Keratinocyte (primary cell): ENCODE measurements around the gene CENPU.
"Not testable (repeated sequence)": the region's sequence is repeated elsewhere in the genome, so short reads cannot be mapped to it uniquely, and the experiment has no call there.

ENCODE experiments used
- EZH2 ChIP-seq: IDR thresholded peaks from one replicate; pipeline ENCODE4 v1.6.1; 2012; ENCODE audit warnings: inconsistent platforms, mild to moderate bottlenecking, low read length, moderate library complexity
- TF ChIP-seq, protein P1 (sequence below), 3 experiments: IDR thresholded peaks in 1 of 3; conservative IDR thresholded peaks in 1 of 3; optimal IDR thresholded peaks in 1 of 3; 2 replicates in 2 of 3; 3 replicates in 1 of 3; pipeline versions ENCODE3 to v1.5.1; 2011; ENCODE audit warnings: low read length in 3 of 3, mild to moderate bottlenecking in 3 of 3, moderate library complexity in 2 of 3, control low read depth in 1 of 3, inconsistent platforms in 1 of 3; ENCODE audit not compliant: insufficient read depth in 2 of 3; ENCODE audit errors: extremely low read depth in 1 of 3

DNA sequence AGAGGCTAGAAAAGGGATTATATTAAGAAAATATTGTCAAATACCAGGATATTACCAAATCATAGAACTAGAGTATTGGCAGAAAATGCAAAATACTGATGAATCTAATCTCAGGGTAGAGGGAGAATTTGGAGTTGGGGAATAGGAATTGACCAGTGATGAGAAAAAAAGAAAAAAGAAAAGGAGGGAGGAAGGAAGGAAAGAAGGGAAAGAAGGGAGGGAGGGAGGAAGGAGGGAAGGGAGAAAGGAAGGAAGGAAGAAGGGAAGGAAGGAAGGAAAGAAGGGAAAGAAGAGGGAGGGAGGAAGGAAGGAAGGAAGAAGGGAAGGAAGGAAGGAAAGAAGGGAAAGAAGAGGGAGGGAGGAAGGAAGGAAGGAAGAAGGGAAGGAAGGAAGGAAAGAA, 81.2 kb downstream of the CENPU start:
- TF ChIP-seq, protein P1, sequence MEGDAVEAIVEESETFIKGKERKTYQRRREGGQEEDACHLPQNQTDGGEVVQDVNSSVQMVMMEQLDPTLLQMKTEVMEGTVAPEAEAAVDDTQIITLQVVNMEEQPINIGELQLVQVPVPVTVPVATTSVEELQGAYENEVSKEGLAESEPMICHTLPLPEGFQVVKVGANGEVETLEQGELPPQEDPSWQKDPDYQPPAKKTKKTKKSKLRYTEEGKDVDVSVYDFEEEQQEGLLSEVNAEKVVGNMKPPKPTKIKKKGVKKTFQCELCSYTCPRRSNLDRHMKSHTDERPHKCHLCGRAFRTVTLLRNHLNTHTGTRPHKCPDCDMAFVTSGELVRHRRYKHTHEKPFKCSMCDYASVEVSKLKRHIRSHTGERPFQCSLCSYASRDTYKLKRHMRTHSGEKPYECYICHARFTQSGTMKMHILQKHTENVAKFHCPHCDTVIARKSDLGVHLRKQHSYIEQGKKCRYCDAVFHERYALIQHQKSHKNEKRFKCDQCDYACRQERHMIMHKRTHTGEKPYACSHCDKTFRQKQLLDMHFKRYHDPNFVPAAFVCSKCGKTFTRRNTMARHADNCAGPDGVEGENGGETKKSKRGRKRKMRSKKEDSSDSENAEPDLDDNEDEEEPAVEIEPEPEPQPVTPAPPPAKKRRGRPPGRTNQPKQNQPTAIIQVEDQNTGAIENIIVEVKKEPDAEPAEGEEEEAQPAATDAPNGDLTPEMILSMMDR (optimal IDR thresholded peaks at IDR 0.05 in 1 of 3, IDR thresholded peaks at IDR 0.05 in 1 of 3, conservative IDR thresholded peaks at IDR 0.05 in 1 of 3; ENCODE audit: extremely low read depth in 1 of 3, insufficient read depth in 2 of 3, low read length in 3 of 3): not testable (repeated sequence)
- TF ChIP-seq EZH2: not testable (repeated sequence)
